Stimulated activated CD8-positive, alpha-beta memory T cell treated with anti-CD3 and anti-CD28 coated beads, Interleukin-2, amount 100 ng/mL, for 48 hours (primary cell): ENCODE data around the gene IL19.
"Not testable (repeated sequence)": the region's sequence is repeated elsewhere in the genome, so short reads cannot be mapped to it uniquely, and the experiment has no call there.

ENCODE experiments used
- DNase-seq, 2 donors: peaks; one replicate each; pipeline ENCODE4 v3.0.0-alpha.2; 2020; ENCODE audit warnings: low read depth in 2 of 2

IL19 gene

GRCh38 chr1:206741142-206741701 is 29.4 kb upstream of the IL19 start:
- no peak for DNase-seq

- peak in 1 of 2 donors; percentile 56 for DNase-seq
These were observed 27.7 kb upstream of the IL19 start for GRCh38 chr1:206742719-206743383.

GRCh38 chr1:206744683-206745082 is 25.9 kb upstream of the IL19 start:
- no peak for DNase-seq

- DNase-seq: no peak
These were observed 25.3 kb upstream of the IL19 start for GRCh38 chr1:206745301-206745700.

GRCh38 chr1:206748348-206749030 is 22.1 kb upstream of the IL19 start:
- no peak for DNase-seq

GRCh38 chr1:206751891-206752290 is 18.7 kb upstream of the IL19 start:
- DNase-seq: no peak

GRCh38 chr1:206752481-206752880 is 18.1 kb upstream of the IL19 start:
- DNase-seq: no peak

GRCh38 chr1:206753141-206753540 is 17.4 kb upstream of the IL19 start:
- DNase-seq: no peak

GRCh38 chr1:206754011-206754410 is 16.6 kb upstream of the IL19 start:
- no peak for DNase-seq

GRCh38 chr1:206757524-206758266 is 12.9 kb upstream of the IL19 start:
- no peak for DNase-seq

GRCh38 chr1:206760590-206760989 is 10.0 kb upstream of the IL19 start:
- DNase-seq: no peak

GRCh38 chr1:206761159-206761768 is 9.3 kb upstream of the IL19 start:
- no peak for DNase-seq

GRCh38 chr1:206762741-206763364 is 7.7 kb upstream of the IL19 start:
- DNase-seq: not testable (repeated sequence)

- not testable (repeated sequence) for DNase-seq
These were observed 4.8 kb upstream of the IL19 start for GRCh38 chr1:206765771-206766170.

- peak; percentile 57 to 58 for DNase-seq
These were observed 4.2 kb upstream of the IL19 start for GRCh38 chr1:206766251-206766856.

GRCh38 chr1:206768472-206769303 is 1.9 kb upstream of the IL19 start:
- DNase-seq: no peak

GRCh38 chr1:206769304-206769731 is 1.3 kb upstream of the IL19 start:
- DNase-seq: peak; percentile 55 to 57

GRCh38 chr1:206771338-206771692 is 742 bp downstream of the IL19 start:
- no peak for DNase-seq

- no peak for DNase-seq
These were observed 1.8 kb downstream of the IL19 start, which contains the start of gene IL10 for GRCh38 chr1:206772243-206772937. TSS of gene IL10 (minus strand) at chr1:206772494. CDS start at chr1:206772435, 59 bp downstream.

- no peak for DNase-seq
These were observed 3.5 kb downstream of the IL19 start for GRCh38 chr1:206774093-206774492.
